GM19023 (cell line): ENCODE results near the gene CPSF4L.
A peak's percentile ranks its signal among the peaks of the same experiment; 100 is the strongest.

Experiments used
- ATAC-seq: cut with Tn5 transposase; IDR thresholded peaks from one replicate; pipeline ENCODE4 v1.9.1; 2021; ENCODE audit warnings: mild to moderate bottlenecking, moderate library complexity; ENCODE audit not compliant: unreplicated experiment

CPSF4L gene

GRCh38 chr17:73234736-73235135 is 26.9 kb downstream of the CPSF4L start:
- no peak for ATAC-seq

GRCh38 chr17:73232587-73233373 is 28.9 kb downstream of the CPSF4L start:
- ATAC-seq: peak; percentile 24

GRCh38 chr17:73231841-73232586 is 29.7 kb downstream of the CPSF4L start:
- ATAC-seq: peak; percentile 79

GRCh38 chr17:73231395-73231794 is 30.3 kb downstream of the CPSF4L start:
- no peak for ATAC-seq

- ATAC-seq: no peak
These were observed 31.6 kb downstream of the CPSF4L start for GRCh38 chr17:73230088-73230487.

GRCh38 chr17:73228748-73229236 is 32.9 kb downstream of the CPSF4L start:
- peak; percentile 36 for ATAC-seq

- ATAC-seq: no peak
These were observed 33.7 kb downstream of the CPSF4L start for GRCh38 chr17:73227944-73228343.

- ATAC-seq: no peak
These were observed 34.3 kb downstream of the CPSF4L start for GRCh38 chr17:73227379-73227778.

GRCh38 chr17:73226556-73227172 is 35.0 kb downstream of the CPSF4L start:
- ATAC-seq: no peak

- no peak for ATAC-seq
These were observed 36.9 kb downstream of the CPSF4L start for GRCh38 chr17:73224663-73225305.

GRCh38 chr17:73224237-73224636 is 37.4 kb downstream of the CPSF4L start:
- no peak for ATAC-seq

- no peak for ATAC-seq
These were observed 38.0 kb downstream of the CPSF4L start for GRCh38 chr17:73223626-73224230.

GRCh38 chr17:73215447-73215846 is 46.2 kb downstream of the CPSF4L start:
- ATAC-seq: no peak

- no peak for ATAC-seq
These were observed 46.8 kb downstream of the CPSF4L start for GRCh38 chr17:73214851-73215250.

GRCh38 chr17:73214008-73214407 is 47.7 kb downstream of the CPSF4L start:
- no peak for ATAC-seq

GRCh38 chr17:73211745-73212144 is 49.9 kb downstream of the CPSF4L start:
- no peak for ATAC-seq

GRCh38 chr17:73210002-73210678 is 51.5 kb downstream of the CPSF4L start:
- ATAC-seq: no peak

GRCh38 chr17:73209436-73209835 is 52.2 kb downstream of the CPSF4L start:
- ATAC-seq: no peak

GRCh38 chr17:73208139-73208827 is 53.4 kb downstream of the CPSF4L start:
- ATAC-seq: no peak
